Keratinocyte (primary cell): ENCODE results near the gene MARCHF3. TPM values are rescaled to one million over a fixed set of nuclear protein-coding genes. Genes with fewer than 3 reads are reported as not detected.

Experiments
- DNase-seq: peaks from one replicate; pipeline ENCODE4 v3.0.0-alpha.2; 2011; ENCODE audit warnings: low read depth, missing footprints, low spot score
- FAIRE-seq: peaks from 2 replicates; lab custom pipeline; 2011; peaks lifted over from hg19 to GRCh38; lab: Jason Lieb, UNC
- H2AFZ ChIP-seq: 2 replicates; pipeline ENCODE4 v1.6.0; 2012; ENCODE audit warnings: low read length, control low read depth, inconsistent platforms; ENCODE audit not compliant: control insufficient read depth
- H3K27ac ChIP-seq: 2 replicates; pipeline ENCODE4 v1.5.1; 2011; ENCODE audit warnings: low read length; ENCODE audit not compliant: control insufficient read depth, insufficient read depth
- H3K27me3 ChIP-seq: 3 replicates; pipeline ENCODE4 v1.6.0; 2011; ENCODE audit warnings: low read length; ENCODE audit not compliant: control insufficient read depth, insufficient read depth; ENCODE audit errors: extremely low read depth
- H3K36me3 ChIP-seq, 2 experiments: 2 replicates in 1 of 2; 3 replicates in 1 of 2; pipeline ENCODE4 v1.5.1; 2011; ENCODE audit warnings: low read length in 2 of 2, mild to moderate bottlenecking in 1 of 2; ENCODE audit not compliant: control insufficient read depth in 2 of 2, insufficient read depth in 2 of 2; ENCODE audit errors: extremely low read depth in 1 of 2
- H3K4me1 ChIP-seq: 3 replicates; pipeline ENCODE4 v1.5.1; 2011; ENCODE audit warnings: low read length; ENCODE audit not compliant: control insufficient read depth, insufficient read depth; ENCODE audit errors: extremely low read depth
- H3K4me2 ChIP-seq: 3 replicates; pipeline ENCODE4 v1.6.0; 2011; ENCODE audit warnings: low read depth, low read length; ENCODE audit not compliant: control insufficient read depth, insufficient read depth; ENCODE audit errors: extremely low read depth
- H3K4me3 ChIP-seq, 3 experiments: fragments of 200-600 bp in 1 of 3; sonication (generic) in 1 of 3; 2 replicates in 2 of 3; 3 replicates in 1 of 3; pipeline ENCODE4 v1.5.1; 2011 to 2016; ENCODE audit warnings: low read length in 3 of 3, mild to moderate bottlenecking in 3 of 3, control low read depth in 2 of 3, inconsistent platforms in 1 of 3, low read depth in 1 of 3, mixed read lengths in 1 of 3, mixed run types in 1 of 3, moderate library complexity in 1 of 3; ENCODE audit not compliant: control insufficient read depth in 2 of 3, insufficient read depth in 2 of 3; ENCODE audit errors: extremely low read depth in 1 of 3
- H3K79me2 ChIP-seq: 2 replicates; pipeline ENCODE4 v1.6.0; 2012; ENCODE audit warnings: low read length; ENCODE audit not compliant: control insufficient read depth, insufficient read depth
- H3K9ac ChIP-seq: 3 replicates; pipeline ENCODE4 v1.6.0; 2011; ENCODE audit warnings: low read length; ENCODE audit not compliant: control insufficient read depth, insufficient read depth; ENCODE audit errors: extremely low read depth
- H3K9me1 ChIP-seq: 3 replicates; pipeline ENCODE4 v1.6.0; 2011; ENCODE audit warnings: low read length; ENCODE audit not compliant: control insufficient read depth, insufficient read depth; ENCODE audit errors: extremely low read depth
- H3K9me3 ChIP-seq: 2 replicates; pipeline ENCODE4 v1.5.1; 2012; ENCODE audit warnings: low read depth, low read length; ENCODE audit not compliant: control insufficient read depth
- H4K20me1 ChIP-seq: 3 replicates; pipeline ENCODE4 v1.6.0; 2011; ENCODE audit warnings: low read length; ENCODE audit not compliant: control insufficient read depth, insufficient read depth; ENCODE audit errors: extremely low read depth
- EZH2 ChIP-seq: IDR thresholded peaks from one replicate; pipeline ENCODE4 v1.6.1; 2012; ENCODE audit warnings: inconsistent platforms, mild to moderate bottlenecking, low read length, moderate library complexity
- dilution Hi-C: fragments of 300-500 bp; cut with MboI; formaldehyde crosslinking; loops from one replicate; pipeline ENCODE4 v1.7.0; 2020; ENCODE audit warnings: low sequenced_read_pairs; ENCODE audit not compliant: extremely low pct_ligation_motif_present
- polyA plus RNA-seq, 5 experiments: library from polyadenylated mRNA; depleted of rRNA in 3 of 5; stranded (reverse) in 3 of 5; stranded (forward) in 1 of 5; unstranded in 1 of 5; fragments of >200 nt; gene quantifications; 1 replicate in 1 of 5; 2 replicates in 3 of 5; 3 replicates in 1 of 5; pipeline versions ENCODE4 v1.2.1 to v1.2.3, GENCODE V29; 2011 to 2012; ENCODE audit warnings: missing spikeins in 2 of 5, low read depth in 1 of 5, low replicate concordance in 1 of 5
- TF ChIP-seq, protein P1 (sequence below), 3 experiments: IDR thresholded peaks in 1 of 3; conservative IDR thresholded peaks in 1 of 3; optimal IDR thresholded peaks in 1 of 3; 2 replicates in 2 of 3; 3 replicates in 1 of 3; pipeline versions ENCODE3 to v1.5.1; 2011; ENCODE audit warnings: low read length in 3 of 3, mild to moderate bottlenecking in 3 of 3, moderate library complexity in 2 of 3, control low read depth in 1 of 3, inconsistent platforms in 1 of 3; ENCODE audit not compliant: insufficient read depth in 2 of 3; ENCODE audit errors: extremely low read depth in 1 of 3

MARCHF3 gene
- polyA plus RNA-seq, 1 donor (not counting 4 experiments of a cell fraction or from before 2014, with no cell fraction given) = 0.45 TPM

DNA sequence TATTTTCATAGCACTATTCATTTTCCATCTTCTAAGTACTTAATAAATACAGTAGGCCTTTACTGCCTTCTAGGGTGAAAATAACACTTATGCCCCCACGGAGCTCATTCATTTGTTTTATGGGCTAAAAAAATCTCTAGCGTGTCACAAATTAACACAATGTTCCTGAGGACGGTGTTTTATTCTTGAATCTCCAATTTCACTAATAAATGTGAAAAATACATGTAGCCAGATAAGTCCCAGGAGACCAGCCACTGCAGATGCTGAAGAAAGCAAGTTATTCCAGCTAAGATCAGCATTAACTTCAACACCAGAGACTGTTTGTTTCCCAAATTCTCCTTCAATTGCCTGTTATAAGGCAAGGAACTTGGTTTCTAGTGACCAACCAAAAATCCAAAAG, 102.3 kb downstream of the MARCHF3 start:
- no peak overlapping the region for H3K4me2 ChIP-seq
- TF ChIP-seq EZH2 = no peak
- TF ChIP-seq, protein P1, sequence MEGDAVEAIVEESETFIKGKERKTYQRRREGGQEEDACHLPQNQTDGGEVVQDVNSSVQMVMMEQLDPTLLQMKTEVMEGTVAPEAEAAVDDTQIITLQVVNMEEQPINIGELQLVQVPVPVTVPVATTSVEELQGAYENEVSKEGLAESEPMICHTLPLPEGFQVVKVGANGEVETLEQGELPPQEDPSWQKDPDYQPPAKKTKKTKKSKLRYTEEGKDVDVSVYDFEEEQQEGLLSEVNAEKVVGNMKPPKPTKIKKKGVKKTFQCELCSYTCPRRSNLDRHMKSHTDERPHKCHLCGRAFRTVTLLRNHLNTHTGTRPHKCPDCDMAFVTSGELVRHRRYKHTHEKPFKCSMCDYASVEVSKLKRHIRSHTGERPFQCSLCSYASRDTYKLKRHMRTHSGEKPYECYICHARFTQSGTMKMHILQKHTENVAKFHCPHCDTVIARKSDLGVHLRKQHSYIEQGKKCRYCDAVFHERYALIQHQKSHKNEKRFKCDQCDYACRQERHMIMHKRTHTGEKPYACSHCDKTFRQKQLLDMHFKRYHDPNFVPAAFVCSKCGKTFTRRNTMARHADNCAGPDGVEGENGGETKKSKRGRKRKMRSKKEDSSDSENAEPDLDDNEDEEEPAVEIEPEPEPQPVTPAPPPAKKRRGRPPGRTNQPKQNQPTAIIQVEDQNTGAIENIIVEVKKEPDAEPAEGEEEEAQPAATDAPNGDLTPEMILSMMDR (optimal IDR thresholded peaks at IDR 0.05 in 1 of 3, IDR thresholded peaks at IDR 0.05 in 1 of 3, conservative IDR thresholded peaks at IDR 0.05 in 1 of 3; ENCODE audit: extremely low read depth in 1 of 3, insufficient read depth in 2 of 3, low read length in 3 of 3) = no peak
- H3K4me3 ChIP-seq = no peak overlapping the region
- no peaks in the 10 kb centered on the region for H4K20me1 ChIP-seq
- H3K9me1 ChIP-seq = no peaks in the 10 kb centered on the region
- no peak overlapping the region for H3K9ac ChIP-seq
- no peaks in the 10 kb centered on the region for H3K79me2 ChIP-seq
- H3K4me1 ChIP-seq = no peaks in the 10 kb centered on the region
- DNase-seq = no peak
- H3K9me3 ChIP-seq = no peaks in the 10 kb centered on the region
- no peak for FAIRE-seq
- dilution Hi-C loops = no loop called here
- H3K36me3 ChIP-seq = no peaks in the 10 kb centered on the region
- H3K27ac ChIP-seq = no peak overlapping the region
- H3K27me3 ChIP-seq = no peaks in the 10 kb centered on the region
- H2AFZ ChIP-seq = no peak overlapping the region

DNA sequence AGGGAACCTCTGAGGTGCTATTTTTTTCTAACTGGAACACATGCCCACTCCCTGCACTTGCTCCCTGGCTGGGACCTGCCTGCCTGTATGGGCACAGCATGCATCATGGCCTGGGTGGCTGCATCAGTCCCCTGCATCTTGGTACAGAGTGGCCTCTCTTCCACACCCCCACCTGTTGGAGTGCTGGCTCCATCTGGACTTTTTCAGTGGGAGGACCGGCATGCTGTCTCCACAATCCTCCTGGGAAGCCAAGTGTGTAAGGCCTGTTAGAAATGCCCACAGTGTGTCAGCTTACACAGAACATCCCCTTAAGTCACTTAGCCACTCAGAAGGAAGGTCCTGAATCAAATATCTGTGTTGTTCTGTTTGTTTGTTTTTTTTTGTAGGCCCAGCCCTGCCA, 102.9 kb downstream of the MARCHF3 start:
- no peaks in the 10 kb centered on the region for H4K20me1 ChIP-seq
- DNase-seq (no peak), FAIRE-seq (no peak)
- H3K27me3 ChIP-seq = no peaks in the 10 kb centered on the region
- no peak overlapping the region for H3K4me2 ChIP-seq
- H3K79me2 ChIP-seq = no peaks in the 10 kb centered on the region
- H3K9ac ChIP-seq = no peak overlapping the region
- dilution Hi-C loops = no loop called here
- no peak overlapping the region for H3K27ac ChIP-seq
- H3K9me1 ChIP-seq = no peaks in the 10 kb centered on the region
- H3K4me1 ChIP-seq = no peaks in the 10 kb centered on the region
- H3K36me3 ChIP-seq = no peaks in the 10 kb centered on the region
- H2AFZ ChIP-seq = no peak overlapping the region
- H3K9me3 ChIP-seq = no peaks in the 10 kb centered on the region
- no peak overlapping the region for H3K4me3 ChIP-seq
- TF ChIP-seq, protein P1 (optimal IDR thresholded peaks at IDR 0.05 in 1 of 3, IDR thresholded peaks at IDR 0.05 in 1 of 3, conservative IDR thresholded peaks at IDR 0.05 in 1 of 3; ENCODE audit: extremely low read depth in 1 of 3, insufficient read depth in 2 of 3, low read length in 3 of 3) = no peak
- TF ChIP-seq EZH2 = no peak
